ENCODE measurements around the gene ETFA. TPM values are rescaled to one million over a fixed set of nuclear protein-coding genes. Genes with fewer than 3 reads are reported as not detected.

Gene ETFA
- polyA plus RNA-seq, 3 donors: 62.1 to 178 (median 166) TPM

DNA sequence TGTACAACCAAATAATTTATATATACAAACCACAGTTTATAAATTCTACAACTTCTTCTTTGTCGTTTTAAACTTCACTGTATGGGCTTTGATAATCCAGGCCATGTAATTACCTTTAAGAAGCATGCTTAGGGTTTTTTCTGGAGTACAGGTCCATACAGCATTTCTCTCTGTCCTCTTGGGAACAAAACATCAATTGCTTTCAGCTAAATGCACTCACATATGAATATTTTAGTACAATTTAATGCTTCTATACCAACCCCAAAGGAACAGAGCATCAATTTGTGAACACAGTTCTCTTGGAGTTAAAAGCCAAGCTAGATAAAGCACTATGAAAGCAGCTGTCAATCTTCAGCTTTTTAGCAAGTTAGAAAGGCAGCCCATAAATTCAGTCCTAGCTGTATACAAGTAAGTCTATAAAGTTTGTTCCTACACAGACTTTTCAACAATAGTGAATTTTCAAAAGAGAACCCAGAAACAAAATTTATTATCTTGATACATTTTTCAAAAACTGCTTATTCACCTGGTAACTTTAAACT is 66.1 kb downstream of the ETFA start:
- H3K9me3 Mint-ChIP-seq: no peaks in the 10 kb centered on the region

DNA sequence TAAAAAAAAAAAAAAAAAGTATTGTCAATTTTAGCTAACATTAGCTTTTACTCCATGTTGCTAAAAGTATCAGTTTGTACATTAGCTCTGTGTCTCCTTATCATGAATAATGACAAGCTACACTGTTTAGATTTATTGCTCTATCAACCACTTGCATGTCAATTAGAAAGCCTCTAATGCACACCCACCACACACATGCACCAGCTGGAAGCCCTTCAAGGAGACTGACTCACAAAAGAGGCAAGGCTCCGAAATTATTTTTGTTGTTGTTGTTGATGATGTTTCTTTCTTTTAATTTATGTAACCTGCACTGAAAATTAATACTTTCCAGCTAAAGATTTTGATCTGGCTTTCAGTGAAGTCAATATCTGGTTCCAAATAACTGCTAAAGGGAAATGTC is 71.5 kb downstream of the ETFA start:
- intact Hi-C loops (cut with micrococcal nuclease): no loop called here
- Mint-ChIP-seq H3K4me3 (no peak overlapping the region), H3K27ac (no peak overlapping the region), H3K27me3 (ENCODE audit: low read depth in 3 of 3) (no peaks in the 10 kb centered on the region), H3K4me1 (no peaks in the 10 kb centered on the region), H3K9me3 (no peaks in the 10 kb centered on the region), H3K36me3 (peaks cover 14 to 20% of the 10 kb centered on the region in 2 donors)
- H2AFZ ChIP-seq (ENCODE audit: insufficient read depth, low read depth, low read length, poor library complexity, severe bottlenecking): no peak overlapping the region
- H3K9me3 ChIP-seq (replicated peaks in 1 of 2; ENCODE audit: control insufficient read depth in 1 of 2, insufficient read depth in 1 of 2, low read length in 2 of 2): no peaks in the 10 kb centered on the region
- H4K20me1 ChIP-seq (ENCODE audit: insufficient read depth, low read length): peaks cover 5% of the 10 kb centered on the region
- H3K79me2 ChIP-seq (ENCODE audit: insufficient read depth, low read length): no peaks in the 10 kb centered on the region
- peaks cover 3 to 20% of the 10 kb centered on the region in 2 donors for H3K36me3 ChIP-seq (replicated peaks in 1 of 2; ENCODE audit: control insufficient read depth in 1 of 2, insufficient read depth in 2 of 2, low read length in 2 of 2)
- no peak overlapping the region for H3K27ac ChIP-seq (ENCODE audit: low read depth in 1 of 2, low read length in 2 of 2)
- TF ChIP-seq, protein P1, sequence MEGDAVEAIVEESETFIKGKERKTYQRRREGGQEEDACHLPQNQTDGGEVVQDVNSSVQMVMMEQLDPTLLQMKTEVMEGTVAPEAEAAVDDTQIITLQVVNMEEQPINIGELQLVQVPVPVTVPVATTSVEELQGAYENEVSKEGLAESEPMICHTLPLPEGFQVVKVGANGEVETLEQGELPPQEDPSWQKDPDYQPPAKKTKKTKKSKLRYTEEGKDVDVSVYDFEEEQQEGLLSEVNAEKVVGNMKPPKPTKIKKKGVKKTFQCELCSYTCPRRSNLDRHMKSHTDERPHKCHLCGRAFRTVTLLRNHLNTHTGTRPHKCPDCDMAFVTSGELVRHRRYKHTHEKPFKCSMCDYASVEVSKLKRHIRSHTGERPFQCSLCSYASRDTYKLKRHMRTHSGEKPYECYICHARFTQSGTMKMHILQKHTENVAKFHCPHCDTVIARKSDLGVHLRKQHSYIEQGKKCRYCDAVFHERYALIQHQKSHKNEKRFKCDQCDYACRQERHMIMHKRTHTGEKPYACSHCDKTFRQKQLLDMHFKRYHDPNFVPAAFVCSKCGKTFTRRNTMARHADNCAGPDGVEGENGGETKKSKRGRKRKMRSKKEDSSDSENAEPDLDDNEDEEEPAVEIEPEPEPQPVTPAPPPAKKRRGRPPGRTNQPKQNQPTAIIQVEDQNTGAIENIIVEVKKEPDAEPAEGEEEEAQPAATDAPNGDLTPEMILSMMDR (IDR thresholded peaks at IDR 0.05): no peak
- H3K9ac ChIP-seq (ENCODE audit: insufficient read depth, low read length, poor library complexity, severe bottlenecking): no peak overlapping the region
- no peaks in the 10 kb centered on the region for H3K4me1 ChIP-seq (ENCODE audit: control insufficient read depth in 1 of 2, insufficient read depth in 2 of 2, low read length in 2 of 2)
- H3K27me3 ChIP-seq (ENCODE audit: control insufficient read depth in 2 of 2, insufficient read depth in 2 of 2, low read length in 2 of 2): no peaks in the 10 kb centered on the region
- no peak overlapping the region for H3K4me3 ChIP-seq (replicated peaks in 1 of 3; ENCODE audit: low read depth in 2 of 3, low read length in 3 of 3)
- no CpG with 5 or more reads among the region's 1 CpG for WGBS (ENCODE audit: insufficient coverage)
- DNase-seq: no peak
- H3K4me2 ChIP-seq (replicated peaks; ENCODE audit: extremely low read depth, low read length, poor library complexity, severe bottlenecking): no peak overlapping the region

More for the DNA sequence above, 66.1 kb downstream of the ETFA start:
- no peak overlapping the region for H3K4me3 Mint-ChIP-seq
- TF ChIP-seq, protein P1 (IDR thresholded peaks at IDR 0.05): no peak
- intact Hi-C loops (cut with micrococcal nuclease): no loop called here
- no peaks in the 10 kb centered on the region for H3K4me1 ChIP-seq (ENCODE audit: control insufficient read depth in 1 of 2, insufficient read depth in 2 of 2, low read length in 2 of 2)
- no peaks in the 10 kb centered on the region for H3K27me3 ChIP-seq (ENCODE audit: control insufficient read depth in 2 of 2, insufficient read depth in 2 of 2, low read length in 2 of 2)
- no peak for DNase-seq
- H3K9ac ChIP-seq (ENCODE audit: insufficient read depth, low read length, poor library complexity, severe bottlenecking): no peak overlapping the region
- no peaks in the 10 kb centered on the region for H3K9me3 ChIP-seq (replicated peaks in 1 of 2; ENCODE audit: control insufficient read depth in 1 of 2, insufficient read depth in 1 of 2, low read length in 2 of 2)
- no CpG with 5 or more reads among the region's 1 CpG for WGBS (ENCODE audit: insufficient coverage)
- H3K36me3 ChIP-seq (replicated peaks in 1 of 2; ENCODE audit: control insufficient read depth in 1 of 2, insufficient read depth in 2 of 2, low read length in 2 of 2): peaks cover 5 to 33% of the 10 kb centered on the region in 2 donors
- H3K79me2 ChIP-seq (ENCODE audit: insufficient read depth, low read length): no peaks in the 10 kb centered on the region
- no peak overlapping the region for H3K4me3 ChIP-seq (replicated peaks in 1 of 3; ENCODE audit: low read depth in 2 of 3, low read length in 3 of 3)
- H3K27ac Mint-ChIP-seq: no peak overlapping the region
- no peaks in the 10 kb centered on the region for H3K27me3 Mint-ChIP-seq (ENCODE audit: low read depth in 3 of 3)
- peaks cover 19 to 33% of the 10 kb centered on the region in 2 donors for H3K36me3 Mint-ChIP-seq
- H2AFZ ChIP-seq (ENCODE audit: insufficient read depth, low read depth, low read length, poor library complexity, severe bottlenecking): no peak overlapping the region
- no peaks in the 10 kb centered on the region for H4K20me1 ChIP-seq (ENCODE audit: insufficient read depth, low read length)
- H3K4me2 ChIP-seq (replicated peaks; ENCODE audit: extremely low read depth, low read length, poor library complexity, severe bottlenecking): no peak overlapping the region
- H3K27ac ChIP-seq (ENCODE audit: low read depth in 1 of 2, low read length in 2 of 2): no peak overlapping the region
- H3K4me1 Mint-ChIP-seq: no peaks in the 10 kb centered on the region
